ENCODE measurements around the gene GRK7. TPM values are rescaled to one million over a fixed set of nuclear protein-coding genes. Genes with fewer than 3 reads are reported as not detected.

GRK7 gene
- total and polyA plus RNA-seq, 2 of the 4 experiments (the other 2 are of a cell fraction), result not detected

GRCh38 chr3:141725036-141725435 is 38.2 kb upstream of the GRK7 start:
- in situ Hi-C loops (cut with MboI; ENCODE audit: low sequenced_read_pairs), result no loop called here
- H4K8ac ChIP-seq (ENCODE audit: low read depth in 2 of 2, low read length in 2 of 2), result no peak overlapping the region

More at GRCh38 chr3:141725036-141725435, 38.2 kb upstream of the GRK7 start:
- Histone ChIP-seq H2AK5ac (ENCODE audit: low read depth, low read length) (no peak overlapping the region), H2AK9ac (replicated peaks; ENCODE audit: low read depth, low read length, poor library complexity) (no peak overlapping the region), H3K9me1 (ENCODE audit: insufficient read depth, low read length) (no peaks in the 10 kb centered on the region), H3K4ac (ENCODE audit: low read depth, low read length) (no peak overlapping the region), H3K9ac (ENCODE audit: low read depth, low read length) (no peak overlapping the region), H2BK15ac (ENCODE audit: low read depth, low read length) (no peak overlapping the region), H3K4me3 (ENCODE audit: insufficient read depth, low read depth, low read length) (no peak overlapping the region), H3K56ac (ENCODE audit: extremely low read depth, insufficient read depth, low read length) (no peak overlapping the region), H3K4me1 (ENCODE audit: control insufficient read depth, insufficient read depth, low read length) (peaks cover 3% of the 10 kb centered on the region; the same call in 1 of the 2 replicates), H3K23ac (ENCODE audit: low read depth, low read length) (no peak overlapping the region), H2AFZ (replicated peaks; ENCODE audit: low read length, poor library complexity) (no peak overlapping the region), H3K14ac (replicated peaks; ENCODE audit: low read depth, low read length) (no peak overlapping the region), H3K9me3 (ENCODE audit: control insufficient read depth, insufficient read depth, low read length) (no peaks in the 10 kb centered on the region), H3K27ac (ENCODE audit: insufficient read depth, low read length) (no peak overlapping the region), H4K5ac (ENCODE audit: low read depth, low read length) (no peak overlapping the region), H2BK5ac (ENCODE audit: low read depth, low read length, poor library complexity, severe bottlenecking) (peak overlapping the region; percentile 27), H4K20me1 (ENCODE audit: insufficient read depth, low read length) (no peaks in the 10 kb centered on the region), H3K18ac (ENCODE audit: low read depth, low read length) (no peak overlapping the region; the same call in 1 of the 2 replicates), H2BK120ac (ENCODE audit: low read depth, low read length) (no peak overlapping the region), H2BK20ac (ENCODE audit: low read depth, low read length) (no peak overlapping the region), H3K79me1 (ENCODE audit: low read depth in 1 of 2, low read length in 2 of 2) (no peaks in the 10 kb centered on the region), H3K36me3 (ENCODE audit: control insufficient read depth, insufficient read depth, low read length) (no peaks in the 10 kb centered on the region), H3K27me3 (ENCODE audit: control insufficient read depth, insufficient read depth, low read length) (no peaks in the 10 kb centered on the region), H4K91ac (ENCODE audit: insufficient read depth, low read depth, low read length) (no peak overlapping the region), H3K4me2 (ENCODE audit: low read depth, low read length) (no peak overlapping the region)
- TF ChIP-seq NFE2L2 (IDR thresholded peaks at IDR 0.05; ENCODE audit: low read depth, low read length) (no peak), MXI1 (IDR thresholded peaks at IDR 0.05; ENCODE audit: borderline replicate concordance, low read depth, low read length) (no peak), SMC3 (IDR thresholded peaks at IDR 0.05; ENCODE audit: low read depth, low read length) (no peak), USF2 (IDR thresholded peaks at IDR 0.05; ENCODE audit: low read depth, low read length) (no peak), CEBPB (IDR thresholded peaks at IDR 0.05; ENCODE audit: low read depth, low read length) (no peak), RFX5 (IDR thresholded peaks at IDR 0.05; ENCODE audit: low read depth, low read length) (no peak), POLR2A (IDR thresholded peaks at IDR 0.05; ENCODE audit: low read depth, low read length) (no peak), BHLHE40 (IDR thresholded peaks at IDR 0.05; ENCODE audit: low read depth, low read length) (no peak)
- ChIA-PET CTCF (interaction anchor here (0.6 kb wide), 1 partner anchor 9 kb away, joined by 5 read pairs; no protein-coding TSS in a partner anchor), POLR2A (ENCODE audit: unreplicated experiment) (no interaction called here)
- ATAC-seq (ENCODE audit: low read depth) (peak; percentile 11; the same call in 1 of the 2 replicates), DNase-seq (peak; percentile 24)
- BruUV-seq (replicated peaks), result no TSS peak
- no CpG with 5 or more reads among the region's 4 CpGs for WGBS, 2 experiments (ENCODE audit: extremely low coverage in 2 of 2, insufficient read length in 1 of 2)
- dilution Hi-C loops (cut with HindIII; ENCODE audit: low sequenced_read_pairs, unreplicated experiment) (no loop called here), intact Hi-C loops (cut with micrococcal nuclease) (no loop called here)

All from IMR-90 (cell line).